GM18907 (cell line): ENCODE results near the gene P2RX6.
"Not testable (repeated sequence)": the region's sequence is repeated elsewhere in the genome, so short reads cannot be mapped to it uniquely, and the experiment has no call there.

ENCODE experiments used
- ATAC-seq: cut with Tn5 transposase; IDR thresholded peaks from one replicate; pipeline ENCODE4 v1.9.1; 2021; ENCODE audit warnings: mild to moderate bottlenecking, moderate library complexity; ENCODE audit not compliant: unreplicated experiment

P2RX6 gene

GRCh38 chr22:21071796-21072195, 56.8 kb downstream of the P2RX6 start:
- ATAC-seq: not testable (repeated sequence)

GRCh38 chr22:21073023-21073422, 58.1 kb downstream of the P2RX6 start:
- no peak for ATAC-seq

GRCh38 chr22:21073482-21073881, 58.5 kb downstream of the P2RX6 start:
- no peak for ATAC-seq

GRCh38 chr22:21074102-21074715, 59.2 kb downstream of the P2RX6 start:
- no peak for ATAC-seq

DNA sequence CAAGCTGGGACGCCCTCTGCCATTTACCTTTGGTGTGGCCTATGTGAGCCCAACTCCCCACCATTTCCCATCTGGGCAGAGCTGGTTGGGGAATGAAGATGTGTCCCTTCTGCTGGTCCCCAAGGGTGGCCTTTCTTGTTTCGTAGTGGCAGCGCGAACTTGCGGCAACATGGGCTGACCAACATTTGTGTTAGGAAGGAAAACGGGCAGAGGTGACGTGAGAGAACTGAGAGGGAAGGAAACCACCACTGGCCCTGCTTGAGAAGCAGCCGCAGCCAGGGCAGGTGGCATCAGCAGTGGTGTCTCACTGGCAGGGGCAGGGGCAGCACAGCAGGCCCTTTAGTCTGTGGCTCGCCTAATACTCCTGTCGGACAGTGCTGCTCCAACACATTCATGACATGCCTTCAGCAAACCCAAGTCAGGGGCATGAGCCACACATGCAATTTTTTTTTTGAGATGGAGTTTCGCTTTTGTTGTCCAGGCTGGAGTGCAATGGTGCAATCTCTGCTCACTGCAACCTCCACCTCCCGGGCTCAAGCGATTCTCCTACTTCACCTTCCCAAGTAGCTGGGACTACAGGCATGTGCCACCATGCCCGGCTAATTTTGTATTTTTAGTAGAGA, 60.7 kb downstream of the P2RX6 start:
- ATAC-seq: no peak

DNA sequence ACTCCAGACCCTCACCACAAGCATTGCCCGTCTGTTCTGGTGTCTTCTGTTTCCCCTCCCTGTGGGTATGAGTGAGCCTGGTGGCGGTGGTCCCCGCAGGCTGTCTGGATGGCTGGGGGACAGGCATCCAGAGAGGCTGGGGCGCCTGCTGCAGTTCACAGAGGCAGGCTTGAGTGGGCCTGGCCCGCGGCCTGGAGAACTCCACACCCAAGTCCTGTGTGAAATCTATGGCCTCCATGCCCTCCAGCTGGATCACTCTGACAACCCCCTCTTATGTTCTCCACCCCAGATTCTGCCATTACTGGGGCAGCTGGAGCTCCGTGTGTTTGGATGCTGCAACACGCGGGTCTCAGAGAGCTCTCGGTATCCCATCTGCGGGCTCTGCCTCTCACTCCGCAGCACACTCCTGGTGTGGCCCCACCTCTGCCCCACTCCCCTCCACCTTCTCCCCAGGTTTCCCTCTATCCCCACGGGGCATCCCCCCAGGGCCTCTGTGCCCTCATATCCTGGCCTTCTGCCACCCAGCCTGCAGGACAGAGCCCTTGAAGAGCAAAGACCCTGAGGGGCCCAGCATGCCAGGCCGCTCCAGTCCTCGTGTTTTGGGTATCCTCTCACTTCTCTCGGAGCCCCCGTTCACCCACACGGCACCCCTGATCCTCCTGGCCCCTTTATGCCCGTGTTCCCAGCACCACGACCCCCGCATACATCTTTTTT, 62.1 kb downstream of the P2RX6 start:
- no peak for ATAC-seq
